C4-2B (cell line): Measurements from ENCODE around the gene NCOA1.

Experiments used
- ZFX ChIP-seq: fragments of 450-650 bp; IDR thresholded peaks from 2 replicates; pipeline ENCODE4 v1.6.1; 2017
- TF ChIP-seq, protein P1 (sequence below): fragments of 450-650 bp; conservative IDR thresholded peaks from 2 replicates; pipeline ENCODE4 v1.5.1; 2017; ENCODE audit warnings: mild to moderate bottlenecking

DNA sequence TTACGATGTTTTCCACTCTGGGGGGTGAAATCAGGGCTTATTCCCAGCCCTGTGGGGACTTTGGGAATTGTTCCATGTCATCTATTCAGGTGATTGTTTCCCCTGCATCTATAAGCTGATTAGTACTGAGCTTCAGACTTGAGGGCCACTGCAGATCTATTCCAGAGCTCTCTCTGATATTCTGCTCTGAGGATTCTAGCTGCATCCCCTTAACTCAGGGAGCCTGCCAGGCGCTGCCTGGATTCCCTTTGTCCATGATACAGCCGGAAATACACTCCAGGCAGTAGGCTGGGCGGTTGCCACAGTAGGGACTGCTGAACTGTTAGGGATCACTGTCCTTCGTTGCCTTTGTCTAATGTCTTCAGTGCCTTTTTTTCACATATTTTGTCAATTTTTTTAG is 270.8 kb downstream of the NCOA1 start:
- TF ChIP-seq, protein P1, sequence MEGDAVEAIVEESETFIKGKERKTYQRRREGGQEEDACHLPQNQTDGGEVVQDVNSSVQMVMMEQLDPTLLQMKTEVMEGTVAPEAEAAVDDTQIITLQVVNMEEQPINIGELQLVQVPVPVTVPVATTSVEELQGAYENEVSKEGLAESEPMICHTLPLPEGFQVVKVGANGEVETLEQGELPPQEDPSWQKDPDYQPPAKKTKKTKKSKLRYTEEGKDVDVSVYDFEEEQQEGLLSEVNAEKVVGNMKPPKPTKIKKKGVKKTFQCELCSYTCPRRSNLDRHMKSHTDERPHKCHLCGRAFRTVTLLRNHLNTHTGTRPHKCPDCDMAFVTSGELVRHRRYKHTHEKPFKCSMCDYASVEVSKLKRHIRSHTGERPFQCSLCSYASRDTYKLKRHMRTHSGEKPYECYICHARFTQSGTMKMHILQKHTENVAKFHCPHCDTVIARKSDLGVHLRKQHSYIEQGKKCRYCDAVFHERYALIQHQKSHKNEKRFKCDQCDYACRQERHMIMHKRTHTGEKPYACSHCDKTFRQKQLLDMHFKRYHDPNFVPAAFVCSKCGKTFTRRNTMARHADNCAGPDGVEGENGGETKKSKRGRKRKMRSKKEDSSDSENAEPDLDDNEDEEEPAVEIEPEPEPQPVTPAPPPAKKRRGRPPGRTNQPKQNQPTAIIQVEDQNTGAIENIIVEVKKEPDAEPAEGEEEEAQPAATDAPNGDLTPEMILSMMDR, result no peak
- no peak for TF ChIP-seq ZFX
